Measurements from ENCODE around the gene AMDHD1.

GRCh38 chr12:95942101-95942523 lies 1.0 kb upstream of the AMDHD1 start:
- TF ChIP-seq, protein P1, sequence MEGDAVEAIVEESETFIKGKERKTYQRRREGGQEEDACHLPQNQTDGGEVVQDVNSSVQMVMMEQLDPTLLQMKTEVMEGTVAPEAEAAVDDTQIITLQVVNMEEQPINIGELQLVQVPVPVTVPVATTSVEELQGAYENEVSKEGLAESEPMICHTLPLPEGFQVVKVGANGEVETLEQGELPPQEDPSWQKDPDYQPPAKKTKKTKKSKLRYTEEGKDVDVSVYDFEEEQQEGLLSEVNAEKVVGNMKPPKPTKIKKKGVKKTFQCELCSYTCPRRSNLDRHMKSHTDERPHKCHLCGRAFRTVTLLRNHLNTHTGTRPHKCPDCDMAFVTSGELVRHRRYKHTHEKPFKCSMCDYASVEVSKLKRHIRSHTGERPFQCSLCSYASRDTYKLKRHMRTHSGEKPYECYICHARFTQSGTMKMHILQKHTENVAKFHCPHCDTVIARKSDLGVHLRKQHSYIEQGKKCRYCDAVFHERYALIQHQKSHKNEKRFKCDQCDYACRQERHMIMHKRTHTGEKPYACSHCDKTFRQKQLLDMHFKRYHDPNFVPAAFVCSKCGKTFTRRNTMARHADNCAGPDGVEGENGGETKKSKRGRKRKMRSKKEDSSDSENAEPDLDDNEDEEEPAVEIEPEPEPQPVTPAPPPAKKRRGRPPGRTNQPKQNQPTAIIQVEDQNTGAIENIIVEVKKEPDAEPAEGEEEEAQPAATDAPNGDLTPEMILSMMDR (IDR thresholded peaks at IDR 0.05): no peak
- no peak for TF ChIP-seq POLR2A (IDR thresholded peaks at IDR 0.05)

All from testis (tissue), 2 donors.